Measurements from ENCODE around the gene NBEA.

- TF ChIP-seq, protein P1, sequence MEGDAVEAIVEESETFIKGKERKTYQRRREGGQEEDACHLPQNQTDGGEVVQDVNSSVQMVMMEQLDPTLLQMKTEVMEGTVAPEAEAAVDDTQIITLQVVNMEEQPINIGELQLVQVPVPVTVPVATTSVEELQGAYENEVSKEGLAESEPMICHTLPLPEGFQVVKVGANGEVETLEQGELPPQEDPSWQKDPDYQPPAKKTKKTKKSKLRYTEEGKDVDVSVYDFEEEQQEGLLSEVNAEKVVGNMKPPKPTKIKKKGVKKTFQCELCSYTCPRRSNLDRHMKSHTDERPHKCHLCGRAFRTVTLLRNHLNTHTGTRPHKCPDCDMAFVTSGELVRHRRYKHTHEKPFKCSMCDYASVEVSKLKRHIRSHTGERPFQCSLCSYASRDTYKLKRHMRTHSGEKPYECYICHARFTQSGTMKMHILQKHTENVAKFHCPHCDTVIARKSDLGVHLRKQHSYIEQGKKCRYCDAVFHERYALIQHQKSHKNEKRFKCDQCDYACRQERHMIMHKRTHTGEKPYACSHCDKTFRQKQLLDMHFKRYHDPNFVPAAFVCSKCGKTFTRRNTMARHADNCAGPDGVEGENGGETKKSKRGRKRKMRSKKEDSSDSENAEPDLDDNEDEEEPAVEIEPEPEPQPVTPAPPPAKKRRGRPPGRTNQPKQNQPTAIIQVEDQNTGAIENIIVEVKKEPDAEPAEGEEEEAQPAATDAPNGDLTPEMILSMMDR (IDR thresholded peaks at IDR 0.05), result no peak
- TF ChIP-seq, protein P2, sequence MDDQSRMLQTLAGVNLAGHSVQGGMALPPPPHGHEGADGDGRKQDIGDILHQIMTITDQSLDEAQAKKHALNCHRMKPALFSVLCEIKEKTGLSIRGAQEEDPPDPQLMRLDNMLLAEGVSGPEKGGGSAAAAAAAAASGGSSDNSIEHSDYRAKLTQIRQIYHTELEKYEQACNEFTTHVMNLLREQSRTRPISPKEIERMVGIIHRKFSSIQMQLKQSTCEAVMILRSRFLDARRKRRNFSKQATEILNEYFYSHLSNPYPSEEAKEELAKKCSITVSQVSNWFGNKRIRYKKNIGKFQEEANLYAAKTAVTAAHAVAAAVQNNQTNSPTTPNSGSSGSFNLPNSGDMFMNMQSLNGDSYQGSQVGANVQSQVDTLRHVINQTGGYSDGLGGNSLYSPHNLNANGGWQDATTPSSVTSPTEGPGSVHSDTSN (IDR thresholded peaks at IDR 0.05), result no peak
- no peak for TF ChIP-seq ZSCAN20 (CRISPR knock-in tag; IDR thresholded peaks at IDR 0.05)
- no peak for TF ChIP-seq POLR2A (IDR thresholded peaks at IDR 0.05; ENCODE audit: low read length)
Measured at GRCh38 chr13:35548790-35549189, 606.7 kb downstream of the NBEA start.

All from A549 (cell line).